ENCODE measurements around the gene PTPN12. TPM values are rescaled to one million over a fixed set of nuclear protein-coding genes. Genes with fewer than 3 reads are reported as not detected.

The PTPN12 gene
- total RNA-seq (2014; rRNA removed; shearing (Covaris generic)), result 35.5 and 45.7 TPM in 2 replicates

GRCh38 chr7:77537136-77537777 is at the start of gene PTPN12:
Gene PTPN12, plus strand, starts transcription at chr7:77537295. Its CDS starts 252 bp downstream, at chr7:77537547.

Other genes starting within 250 kb of the PTPN12 start
- 5.9 and 6.1 TPM in 2 replicates for gene GSAP, start 120.9 kb upstream of the PTPN12 start, total RNA-seq (2014; rRNA removed; shearing (Covaris generic))
- 7.4 and 21.9 TPM in 2 replicates for gene RSBN1L, start 159.2 kb downstream of the PTPN12 start, total RNA-seq (2014; rRNA removed; shearing (Covaris generic))